GM12864 (cell line): ENCODE results near the gene XIRP2.

Source experiments
- DNase-seq: peaks from one replicate; pipeline ENCODE4 v3.0.0-alpha.2; 2011; ENCODE audit warnings: low read depth
- H3K4me3 ChIP-seq: 2 replicates; pipeline ENCODE4 v1.5.1; 2011; ENCODE audit warnings: mild to moderate bottlenecking, low read depth, low read length, control low read depth
- CTCF ChIP-seq: IDR thresholded peaks from 2 replicates; pipeline ENCODE4 v1.5.1; 2011; ENCODE audit warnings: low read depth, mild to moderate bottlenecking, moderate library complexity, low read length, control low read depth, inconsistent platforms; ENCODE audit errors: missing control alignments

XIRP2 gene

GRCh38 chr2:167157523-167157922 lies 269.2 kb downstream of the XIRP2 start:
- H3K4me3 ChIP-seq: no peak overlapping the region
- DNase-seq: no peak
- TF ChIP-seq CTCF: no peak

GRCh38 chr2:167177196-167177595 lies 288.9 kb downstream of the XIRP2 start:
- no peak for DNase-seq
- no peak for TF ChIP-seq CTCF
- H3K4me3 ChIP-seq: no peak overlapping the region

- DNase-seq: no peak
- H3K4me3 ChIP-seq: no peak overlapping the region
- TF ChIP-seq CTCF: no peak
Observed at GRCh38 chr2:167181134-167181533, 292.9 kb downstream of the XIRP2 start.

GRCh38 chr2:167181688-167182087 lies 293.4 kb downstream of the XIRP2 start:
- no peak overlapping the region for H3K4me3 ChIP-seq
- no peak for TF ChIP-seq CTCF
- DNase-seq: no peak

- no peak overlapping the region for H3K4me3 ChIP-seq
- DNase-seq: no peak
- no peak for TF ChIP-seq CTCF
Observed at GRCh38 chr2:167182403-167182802, 294.1 kb downstream of the XIRP2 start.

GRCh38 chr2:167183931-167184330 lies 295.7 kb downstream of the XIRP2 start:
- no peak for DNase-seq
- no peak for TF ChIP-seq CTCF
- no peak overlapping the region for H3K4me3 ChIP-seq

- TF ChIP-seq CTCF: no peak
- no peak for DNase-seq
Observed at GRCh38 chr2:167186465-167186864, 298.2 kb downstream of the XIRP2 start.

More at GRCh38 chr2:167186465-167186864, 298.2 kb downstream of the XIRP2 start:
- H3K4me3 ChIP-seq: no peak overlapping the region
